Measurements from ENCODE around the gene SCG3.
"Not testable (repeated sequence)": the region's sequence is repeated elsewhere in the genome, so short reads cannot be mapped to it uniquely, and the experiment has no call there.

The SCG3 gene

GRCh38 chr15:51681303-51681963, at the start of gene SCG3:
Gene SCG3, plus strand, starts transcription at chr15:51681503. Its CDS starts 253 bp downstream, at chr15:51681756.
- peak; percentile 79 for DNase-seq

DNA sequence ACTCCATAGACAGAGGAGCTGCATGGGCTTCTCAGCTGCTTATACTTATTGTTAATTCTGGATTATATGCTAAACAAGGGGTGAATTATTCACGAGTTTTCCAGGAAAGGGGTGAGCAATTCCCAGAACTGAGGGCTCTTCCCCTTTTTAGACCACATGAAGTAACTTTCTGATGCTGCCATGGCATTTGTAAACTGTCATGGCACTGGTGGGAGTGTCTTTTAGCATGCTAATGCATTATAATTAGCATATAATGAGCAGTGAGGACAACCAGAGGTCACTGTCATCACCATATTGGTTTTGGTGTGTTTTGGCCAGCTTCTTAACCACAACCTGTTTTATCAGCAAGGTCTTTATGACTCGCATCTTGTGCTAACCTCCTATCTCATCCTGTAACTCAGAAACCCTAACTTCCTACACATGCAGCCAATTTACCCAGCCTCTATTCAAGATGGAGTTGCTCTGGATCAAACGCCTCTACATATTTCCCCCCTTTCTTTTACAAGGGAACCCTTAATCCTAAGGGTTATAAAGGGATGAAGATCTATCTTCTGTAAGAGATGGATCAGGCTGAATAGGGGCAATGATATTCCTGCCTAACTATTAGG, 46.6 kb upstream of the SCG3 start:
- DNase-seq, result no peak

- DNase-seq, result no peak
Observed at GRCh38 chr15:51641490-51642130, 39.7 kb upstream of the SCG3 start.

DNA sequence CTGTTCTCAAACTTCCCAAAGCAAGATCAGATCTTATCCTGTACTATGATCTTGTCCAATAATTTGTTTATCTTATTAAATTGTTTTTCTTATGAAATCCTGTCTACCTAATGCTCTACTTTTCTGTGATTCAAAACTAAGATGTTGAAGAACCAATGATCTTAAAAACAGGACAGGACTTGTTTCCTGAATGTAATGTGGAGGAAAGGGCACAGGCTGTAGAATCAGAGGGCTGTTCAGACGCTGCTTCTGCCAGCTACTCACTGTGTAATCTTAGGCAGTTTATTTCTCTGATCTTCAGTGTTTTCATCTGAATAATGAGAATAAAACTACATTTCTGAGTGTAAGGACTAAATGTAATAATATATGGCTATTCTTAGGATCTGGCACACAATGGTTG, 38.6 kb upstream of the SCG3 start:
- DNase-seq, result no peak

- peak; percentile 51 for DNase-seq
Observed at GRCh38 chr15:51647128-51647562, 34.2 kb upstream of the SCG3 start.

- not testable (repeated sequence) for DNase-seq
Observed at GRCh38 chr15:51648101-51648500, 33.2 kb upstream of the SCG3 start.

DNA sequence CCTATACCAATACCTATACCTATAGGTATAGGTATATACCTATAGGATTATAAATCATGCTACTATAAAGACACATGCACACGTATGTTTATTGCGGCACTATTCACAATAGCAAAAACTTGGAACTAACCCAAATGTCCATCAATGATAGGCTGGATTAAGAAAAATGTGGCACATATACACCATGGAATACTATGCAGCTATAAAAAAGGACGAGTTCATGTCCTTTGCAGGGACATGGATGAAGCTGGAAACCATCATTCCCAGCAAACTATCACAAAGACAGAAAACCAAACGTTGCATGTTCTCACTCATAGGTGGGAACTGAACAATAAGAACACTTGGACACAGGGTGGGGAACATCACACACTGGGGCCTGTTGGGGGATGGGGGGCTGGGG, 32.7 kb upstream of the SCG3 start:
- not testable (repeated sequence) for DNase-seq

- DNase-seq, result peak; percentile 83
Observed at GRCh38 chr15:51649659-51650521, 31.4 kb upstream of the SCG3 start.

DNA sequence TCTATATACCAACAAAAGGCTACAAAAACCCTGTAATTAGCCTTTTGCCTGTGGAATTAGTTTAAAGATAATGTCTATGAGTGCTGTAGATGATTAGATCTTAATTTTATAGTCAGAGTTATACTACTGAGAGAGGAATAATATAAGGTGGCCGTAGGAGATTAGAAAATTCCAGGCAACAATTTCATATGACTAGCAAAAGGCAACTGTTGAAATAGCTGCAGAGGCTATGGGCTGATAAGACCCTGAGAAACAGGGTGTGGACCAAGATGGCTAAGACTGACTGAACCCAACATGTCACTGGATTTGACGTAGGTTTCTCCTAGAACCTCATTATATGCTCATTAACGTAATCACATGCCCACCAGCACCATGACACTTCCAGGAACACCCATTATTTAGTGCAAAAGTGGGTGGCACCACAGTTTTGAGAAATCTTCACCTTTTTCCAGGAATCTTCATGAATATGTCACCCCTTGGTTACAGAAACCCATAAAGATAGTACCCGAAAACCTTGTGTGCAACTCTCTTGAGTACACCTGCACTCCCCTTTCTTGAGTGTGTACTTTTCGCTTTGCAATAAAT, 29.1 kb upstream of the SCG3 start:
- DNase-seq, result no peak

DNA sequence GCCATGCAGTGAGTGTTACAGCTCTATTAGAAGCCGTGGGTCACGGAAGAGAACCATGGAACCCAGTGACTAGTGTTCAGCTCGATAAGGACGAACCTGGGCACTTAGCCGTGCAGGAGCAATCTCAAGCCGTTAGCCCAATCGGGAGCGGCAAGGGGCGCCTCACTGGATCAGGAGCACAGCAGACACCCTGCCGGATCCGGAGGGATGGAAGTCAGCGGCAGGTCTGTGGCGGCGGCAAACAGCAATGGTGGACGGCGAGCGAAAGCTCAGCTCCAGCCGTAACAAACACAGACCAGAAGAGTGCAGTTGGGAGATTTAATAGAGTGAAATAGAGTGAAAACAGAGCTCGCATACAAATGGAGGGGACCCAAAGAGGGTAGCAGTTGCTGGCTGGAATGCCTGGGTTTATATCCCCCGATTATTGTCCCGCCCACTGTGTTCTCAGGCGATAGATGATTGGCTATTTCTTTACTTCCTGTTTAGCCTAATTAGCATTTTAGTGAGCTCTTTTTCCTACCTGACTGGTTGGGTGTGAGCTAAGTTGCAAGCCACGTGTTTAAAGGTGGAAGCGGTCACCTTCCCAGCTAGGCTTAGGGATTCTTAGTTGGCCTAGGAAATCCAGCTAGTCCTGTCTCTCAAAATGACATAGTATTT, 25.8 kb upstream of the SCG3 start:
- not testable (repeated sequence) for DNase-seq

GRCh38 chr15:51658664-51659063, 22.6 kb upstream of the SCG3 start:
- DNase-seq, result no peak

- no peak for DNase-seq
Observed at GRCh38 chr15:51661072-51661471, 20.2 kb upstream of the SCG3 start.

DNA sequence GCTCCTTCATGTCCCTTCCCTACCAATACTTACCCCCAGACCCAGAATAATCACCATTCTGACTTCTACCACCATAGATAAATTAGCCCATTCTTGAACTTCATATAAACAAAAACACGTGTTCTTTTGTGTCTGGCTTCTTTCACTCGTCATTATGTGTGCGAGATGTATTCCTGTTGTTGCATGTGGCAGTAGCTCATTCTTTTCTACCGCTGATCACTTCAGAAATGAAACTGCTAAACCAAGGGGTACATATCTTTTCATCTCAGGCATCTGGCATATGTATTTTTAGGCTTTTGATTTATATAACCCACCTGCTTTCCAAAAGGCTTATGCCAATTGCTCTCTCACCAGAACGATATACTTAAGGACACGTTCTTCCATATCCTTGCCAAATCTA, 13.8 kb upstream of the SCG3 start:
- no peak for DNase-seq

DNA sequence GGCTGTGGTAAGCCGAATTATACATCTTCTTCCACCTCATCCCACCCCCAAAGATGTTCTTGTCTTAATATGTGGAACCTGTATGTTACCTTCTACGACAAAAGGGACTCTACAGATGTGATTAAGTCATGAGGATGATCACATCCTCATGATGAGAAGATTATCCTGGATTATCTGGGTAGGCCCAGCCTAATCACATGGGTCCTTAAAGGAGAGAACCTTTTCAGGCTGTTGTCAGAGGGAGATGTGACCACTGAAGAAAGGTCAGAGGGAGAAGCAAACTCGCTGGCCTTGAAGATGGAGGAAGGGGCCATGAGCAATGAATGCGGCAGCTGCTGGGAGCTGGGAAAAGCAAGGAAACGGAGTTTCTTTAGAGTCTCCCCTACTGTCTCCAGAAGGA, 12.9 kb upstream of the SCG3 start:
- DNase-seq, result no peak

DNA sequence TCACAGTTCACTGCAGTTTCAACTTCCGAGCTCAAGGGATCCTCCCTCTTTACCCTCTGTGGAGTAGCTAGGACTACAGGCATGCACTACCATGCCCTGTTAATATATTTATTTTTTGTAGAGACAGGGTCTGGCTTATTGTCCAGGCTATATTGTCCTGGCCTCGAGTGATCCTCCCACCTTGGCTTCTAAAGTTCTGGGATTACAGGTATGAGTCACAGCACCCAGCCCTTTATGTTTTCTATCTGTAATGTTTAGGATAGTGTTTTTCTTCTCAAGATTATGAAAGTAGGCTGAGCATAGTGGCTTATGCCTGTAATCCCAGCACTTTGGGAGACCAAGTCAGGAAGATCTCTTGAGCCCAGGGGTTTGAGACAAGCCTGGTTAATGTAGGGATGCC, 11.9 kb upstream of the SCG3 start:
- DNase-seq, result no peak

DNA sequence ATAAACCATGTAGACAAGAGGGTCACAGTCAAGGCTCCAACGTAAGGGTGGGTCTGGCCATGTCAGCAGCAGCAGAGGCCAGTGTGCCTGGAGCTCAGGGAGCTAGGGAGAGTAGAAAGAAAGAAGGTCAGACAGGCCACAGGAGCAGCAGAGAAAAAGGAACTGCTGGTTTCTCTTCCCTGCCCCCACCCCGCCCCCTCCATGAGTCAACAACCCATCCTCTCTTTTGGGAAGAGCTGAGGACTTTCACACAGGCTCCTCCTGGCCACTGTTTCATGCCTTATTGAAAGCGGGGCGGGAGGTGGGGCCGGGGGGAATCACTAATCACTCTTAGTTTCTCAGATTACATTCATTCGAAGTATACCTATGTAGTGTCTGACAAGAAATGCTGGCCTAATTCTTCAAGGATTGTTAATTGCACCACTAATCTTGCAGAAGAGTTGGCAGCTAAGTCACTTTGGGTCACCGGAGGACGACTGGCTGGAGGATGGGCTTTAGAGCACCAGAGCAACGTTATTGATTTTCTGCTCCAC, 9.1 kb upstream of the SCG3 start:
- no peak for DNase-seq

DNA sequence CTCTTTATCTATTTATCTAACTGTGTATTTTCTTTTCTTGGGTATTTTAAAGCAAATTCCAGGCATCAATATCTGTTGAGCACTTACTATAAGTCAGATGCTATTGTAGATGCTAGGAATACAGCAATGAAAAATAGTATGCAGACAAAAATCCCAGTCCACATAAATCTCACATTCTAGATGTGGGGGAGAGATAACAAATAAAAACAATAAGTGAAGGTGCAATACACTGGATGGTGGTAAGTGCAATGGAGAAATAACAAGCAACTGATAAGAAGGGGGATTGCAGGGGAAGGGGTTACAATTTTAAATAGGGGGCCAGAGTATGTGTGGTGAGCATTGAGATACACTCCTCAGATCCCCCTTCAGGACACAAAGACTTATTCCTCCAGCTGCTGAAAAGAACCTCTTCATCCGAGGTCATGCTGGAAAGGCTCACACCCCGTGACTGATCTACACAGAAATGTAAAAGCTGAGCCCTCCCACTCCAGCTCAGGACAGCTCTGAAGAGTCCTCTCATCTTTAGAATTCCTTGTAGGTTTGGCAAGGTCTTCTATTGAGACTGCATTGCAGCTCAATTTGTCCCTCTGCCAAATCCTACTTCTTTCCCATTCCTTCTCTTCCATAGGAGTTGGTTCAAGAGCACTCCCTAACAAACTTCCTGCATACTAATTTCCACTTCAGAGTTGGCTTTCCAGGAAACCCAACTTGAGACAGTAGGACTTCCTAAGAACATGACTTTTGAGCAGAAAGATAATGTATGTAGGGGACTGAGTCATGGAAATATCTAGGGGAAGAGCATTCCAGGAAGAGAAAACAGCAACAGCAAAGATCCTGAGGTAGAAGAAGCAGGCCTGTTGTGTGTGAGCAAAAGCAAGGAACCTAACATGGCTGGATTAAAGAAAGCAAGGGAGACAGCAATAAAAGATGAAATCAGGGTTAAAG, 8.1 kb upstream of the SCG3 start:
- no peak for DNase-seq

- no peak for DNase-seq
Observed at GRCh38 chr15:51675234-51675633, 6.1 kb upstream of the SCG3 start.

- DNase-seq, result no peak
Observed at GRCh38 chr15:51677021-51677420, 4.3 kb upstream of the SCG3 start.

- no peak for DNase-seq
Observed at GRCh38 chr15:51677452-51677851, 3.9 kb upstream of the SCG3 start.

- DNase-seq, result no peak
Observed at GRCh38 chr15:51678096-51678495, 3.2 kb upstream of the SCG3 start.
